HK-2 (cell line): ENCODE data around the gene PAGE2B.
"Not testable (repeated sequence)": the region's sequence is repeated elsewhere in the genome, so short reads cannot be mapped to it uniquely, and the experiment has no call there.

Source experiments
- DNase-seq: peaks from one replicate; pipeline ENCODE4 v3.0.0-alpha.2; 2018; ENCODE audit not compliant: unreplicated experiment

The PAGE2B gene

GRCh38 chrX:55109306-55109705 is 34.5 kb downstream of the PAGE2B start:
- DNase-seq: no peak

GRCh38 chrX:55111578-55112254 is 36.9 kb downstream of the PAGE2B start:
- no peak for DNase-seq

- DNase-seq: not testable (repeated sequence)
Measured at GRCh38 chrX:55116589-55116988, 41.8 kb downstream of the PAGE2B start.

GRCh38 chrX:55118574-55118973 is 43.7 kb downstream of the PAGE2B start:
- DNase-seq: no peak

- DNase-seq: no peak
Measured at GRCh38 chrX:55119271-55119670, 44.4 kb downstream of the PAGE2B start.

- no peak for DNase-seq
Measured at GRCh38 chrX:55119712-55120111, 44.9 kb downstream of the PAGE2B start.

- DNase-seq: no peak
Measured at GRCh38 chrX:55120761-55121358, 46.0 kb downstream of the PAGE2B start.

- DNase-seq: no peak
Measured at GRCh38 chrX:55123900-55124299, 49.1 kb downstream of the PAGE2B start.

GRCh38 chrX:55127692-55128091 is 52.9 kb downstream of the PAGE2B start:
- no peak for DNase-seq
